ENCODE data around the gene FGF3.
"Not testable (repeated sequence)": the region's sequence is repeated elsewhere in the genome, so short reads cannot be mapped to it uniquely, and the experiment has no call there.

Gene FGF3

DNA sequence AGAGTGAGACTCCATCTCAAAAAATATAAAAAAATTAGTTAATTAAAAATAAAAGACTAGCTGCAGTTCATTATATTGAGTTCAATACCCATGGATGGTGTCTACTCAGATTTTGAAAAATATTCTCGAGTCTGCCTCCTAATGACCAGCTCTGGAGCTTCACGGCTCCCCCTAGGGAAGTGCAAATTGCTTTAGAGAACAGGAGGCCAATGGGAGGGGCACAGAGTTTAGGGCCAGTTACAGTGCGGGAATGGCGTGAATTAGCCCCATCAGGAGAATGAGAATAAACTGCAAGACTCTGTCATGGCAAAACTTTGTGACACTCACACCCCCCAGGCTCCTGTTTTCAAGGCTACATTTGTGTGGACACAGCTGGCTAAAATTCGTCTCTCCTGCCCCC, 48.7 kb downstream of the FGF3 start:
- no peak for DNase-seq (ENCODE audit: low spot score)

DNA sequence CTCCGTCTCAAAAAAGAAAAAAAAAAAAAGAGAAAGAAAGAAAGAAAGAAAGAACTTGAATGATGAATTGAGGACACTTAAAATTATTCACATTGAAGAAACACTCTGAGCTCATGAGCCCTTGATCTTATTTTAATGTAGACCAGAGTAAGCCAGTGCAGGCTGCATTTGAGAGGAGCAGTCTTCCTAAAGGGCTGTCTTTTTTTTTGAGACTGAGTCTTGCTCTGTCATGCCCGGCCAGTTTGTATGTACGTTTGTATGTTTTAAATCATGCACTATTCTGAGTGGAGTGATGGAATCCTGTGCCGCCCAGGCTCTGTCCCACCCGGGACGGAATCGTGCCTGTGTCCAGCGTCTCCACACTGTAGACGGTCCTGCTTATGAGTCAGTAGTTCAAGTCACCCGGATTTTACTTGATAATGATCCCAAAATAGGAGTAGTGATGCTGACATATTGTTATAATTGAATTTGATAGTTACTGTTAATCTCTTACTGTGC, 53.7 kb downstream of the FGF3 start:
- no peak for DNase-seq (ENCODE audit: low spot score)

DNA sequence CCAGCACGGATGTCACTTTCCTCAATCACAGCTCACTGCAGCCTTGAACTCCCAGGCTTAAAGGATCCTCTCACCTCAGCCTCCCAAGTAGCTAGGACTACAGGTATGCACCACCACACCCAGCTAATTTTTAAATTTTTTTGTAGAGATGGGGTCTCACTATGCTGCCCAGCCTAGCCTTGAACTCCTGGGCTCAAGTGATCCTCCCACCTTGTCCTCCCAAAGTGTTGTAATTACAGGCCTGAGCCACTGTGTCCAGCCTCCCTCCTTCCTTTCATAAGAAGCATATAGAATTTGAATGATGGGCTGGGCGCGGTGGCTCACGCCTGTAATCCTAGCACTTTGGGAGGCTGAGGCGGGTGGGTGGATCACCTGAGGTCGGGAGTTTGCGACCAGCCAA, 54.3 kb downstream of the FGF3 start:
- DNase-seq (ENCODE audit: low spot score) = not testable (repeated sequence)

DNA sequence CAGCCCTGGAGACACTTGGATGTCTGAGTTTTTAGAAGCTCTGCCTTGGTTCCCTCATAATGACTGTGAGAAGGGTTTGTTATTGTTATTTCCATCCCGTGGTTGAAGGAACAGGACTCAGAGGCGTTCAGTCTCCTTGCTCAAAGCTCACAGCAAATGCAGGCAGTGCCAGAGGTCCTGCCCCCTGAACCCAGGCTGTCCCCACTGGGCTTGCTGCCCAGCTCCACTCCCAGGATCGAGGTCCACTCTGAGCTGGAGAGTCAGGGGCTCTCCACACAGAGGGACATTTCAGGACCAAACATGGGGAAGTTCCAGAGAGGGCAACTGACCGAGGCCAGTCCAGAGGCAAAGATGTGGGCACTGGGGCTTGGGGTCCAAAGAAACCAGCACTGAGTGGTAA, 58.9 kb downstream of the FGF3 start:
- no peak for DNase-seq (ENCODE audit: low spot score)
